Activated T-cell treated with anti-CD3 and anti-CD28 coated beads, Interleukin-2, amount 50 U/mL, for 72 hours (primary cell): ENCODE measurements around the gene AP1G2. TPM values are rescaled to one million over a fixed set of nuclear protein-coding genes. Genes with fewer than 3 reads are reported as not detected.
"Not testable (repeated sequence)": the region's sequence is repeated elsewhere in the genome, so short reads cannot be mapped to it uniquely, and the experiment has no call there.

Source experiments
- ATAC-seq, 2 donors: fragments of 150-1000 bp; cut with Tn5 transposase; replicated peaks in 1 of 2; 2 replicates each; pipeline ENCODE4 v1.10.0; 2021; ENCODE audit warnings: moderate library complexity in 2 of 2, mild to moderate bottlenecking in 1 of 2
- DNase-seq, 2 donors: peaks; one replicate each; pipeline ENCODE4 v3.0.0; 2021 to 2022; ENCODE audit warnings: mixed read lengths in 1 of 2
- H3K27ac Mint-ChIP-seq: one replicate; pipeline ENCODE4 v1.8.0; 2022; ENCODE audit warnings: mild to moderate bottlenecking, moderate library complexity, mixed read lengths
- H3K27me3 Mint-ChIP-seq: one replicate; pipeline ENCODE4 v1.8.0; 2022; ENCODE audit warnings: low read depth, mixed read lengths
- H3K36me3 Mint-ChIP-seq, 2 donors: one replicate each; pipeline ENCODE4 v1.8.0; 2022; ENCODE audit warnings: mixed read lengths in 2 of 2, mild to moderate bottlenecking in 1 of 2; ENCODE audit not compliant: insufficient read depth in 2 of 2
- H3K4me1 Mint-ChIP-seq: one replicate; pipeline ENCODE4 v1.8.0; 2022; ENCODE audit warnings: low read depth, mixed read lengths
- H3K4me3 Mint-ChIP-seq, 2 donors: one replicate each; pipeline ENCODE4 v1.8.0; 2022; ENCODE audit warnings: mild to moderate bottlenecking in 2 of 2, mixed read lengths in 2 of 2, moderate library complexity in 2 of 2
- H3K9me3 Mint-ChIP-seq, 2 donors: one replicate each; pipeline ENCODE4 v1.8.0; 2022; ENCODE audit warnings: mixed read lengths in 2 of 2
- total RNA-seq, 2 donors: library from RNA; stranded (reverse); gene quantifications; one replicate each; pipeline ENCODE4 v1.2.3, GENCODE V29; 2022

AP1G2 gene
- total RNA-seq, 2 donors from 2014 or later = 211 to 233 TPM

DNA sequence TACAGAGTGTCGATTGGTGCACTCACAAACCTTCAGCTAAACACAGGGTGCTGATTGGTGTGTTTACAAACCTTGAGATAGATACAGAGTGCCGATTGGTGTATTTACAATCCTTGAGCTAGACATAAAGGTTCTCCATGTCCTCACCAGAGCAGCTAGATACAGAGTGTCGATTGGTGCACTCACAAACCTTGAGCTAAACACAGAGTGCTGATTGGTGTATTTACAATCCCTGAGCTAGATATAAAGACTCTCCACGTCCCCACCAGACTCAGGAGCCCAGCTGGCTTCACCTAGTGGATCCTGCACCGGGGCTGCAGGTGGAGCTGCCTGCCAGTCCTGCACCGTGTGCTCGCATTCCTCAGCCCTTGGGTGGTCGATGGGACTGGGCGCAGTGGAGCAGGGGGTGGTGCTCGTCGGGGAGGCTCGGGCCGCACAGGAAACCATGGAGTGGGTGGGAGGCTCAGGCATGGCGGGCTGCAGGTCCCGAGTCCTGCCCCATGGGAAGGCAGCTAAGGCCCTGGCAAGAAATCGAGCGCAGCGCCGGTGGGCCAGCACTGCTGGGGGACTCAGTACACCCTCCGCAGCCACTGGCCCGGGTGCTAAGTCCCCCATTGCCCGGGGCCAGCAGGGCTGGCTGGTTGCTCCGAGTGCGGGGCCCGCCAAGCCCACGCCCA is 17.1 kb upstream of the AP1G2 start:
- not testable (repeated sequence) for H3K4me1 Mint-ChIP-seq, H3K4me3 Mint-ChIP-seq, ATAC-seq, H3K9me3 Mint-ChIP-seq, H3K27ac Mint-ChIP-seq, DNase-seq, H3K36me3 Mint-ChIP-seq
- peaks cover 33% of the 10 kb centered on the region for H3K27me3 Mint-ChIP-seq

DNA sequence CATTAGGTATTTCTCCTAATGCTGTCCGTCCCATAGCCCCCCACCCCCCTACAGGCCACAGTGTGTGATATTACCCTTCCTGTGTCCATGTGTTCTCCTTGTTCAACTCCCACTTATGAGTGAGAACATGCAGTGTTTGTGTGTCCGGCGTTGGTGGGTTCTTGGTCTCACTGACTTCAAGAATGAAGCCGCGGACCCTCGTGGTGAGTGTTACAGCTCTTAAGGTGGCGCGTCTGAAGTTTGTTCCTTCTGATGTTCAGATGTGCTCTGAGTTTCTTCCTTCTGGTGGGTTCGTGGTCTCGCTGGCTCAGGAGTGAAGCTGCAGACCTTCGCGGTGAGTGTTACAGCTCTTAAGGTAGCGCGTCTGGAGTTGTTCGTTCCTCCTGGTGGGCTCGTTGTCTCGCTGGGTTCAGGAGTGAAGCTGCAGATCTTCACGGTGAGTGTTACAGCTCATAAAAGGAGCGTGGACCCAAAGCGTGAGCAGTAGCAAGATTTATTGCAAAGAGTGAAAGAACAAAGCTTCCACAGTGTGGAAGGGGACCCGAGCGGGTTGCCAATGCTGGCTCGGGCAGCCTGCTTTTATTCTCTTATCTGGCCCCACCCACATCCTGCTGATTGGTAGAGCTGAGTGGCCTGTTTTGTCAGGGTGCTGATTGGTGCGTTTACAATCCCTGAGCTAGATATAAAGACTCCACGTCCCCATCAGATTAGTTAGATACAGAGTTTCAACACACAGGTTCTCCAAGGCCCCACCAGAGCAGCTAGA is 16.4 kb upstream of the AP1G2 start:
- H3K36me3 Mint-ChIP-seq, ATAC-seq, H3K4me1 Mint-ChIP-seq, H3K9me3 Mint-ChIP-seq, H3K4me3 Mint-ChIP-seq, H3K27ac Mint-ChIP-seq, DNase-seq: not testable (repeated sequence)
- peaks cover 40% of the 10 kb centered on the region for H3K27me3 Mint-ChIP-seq

DNA sequence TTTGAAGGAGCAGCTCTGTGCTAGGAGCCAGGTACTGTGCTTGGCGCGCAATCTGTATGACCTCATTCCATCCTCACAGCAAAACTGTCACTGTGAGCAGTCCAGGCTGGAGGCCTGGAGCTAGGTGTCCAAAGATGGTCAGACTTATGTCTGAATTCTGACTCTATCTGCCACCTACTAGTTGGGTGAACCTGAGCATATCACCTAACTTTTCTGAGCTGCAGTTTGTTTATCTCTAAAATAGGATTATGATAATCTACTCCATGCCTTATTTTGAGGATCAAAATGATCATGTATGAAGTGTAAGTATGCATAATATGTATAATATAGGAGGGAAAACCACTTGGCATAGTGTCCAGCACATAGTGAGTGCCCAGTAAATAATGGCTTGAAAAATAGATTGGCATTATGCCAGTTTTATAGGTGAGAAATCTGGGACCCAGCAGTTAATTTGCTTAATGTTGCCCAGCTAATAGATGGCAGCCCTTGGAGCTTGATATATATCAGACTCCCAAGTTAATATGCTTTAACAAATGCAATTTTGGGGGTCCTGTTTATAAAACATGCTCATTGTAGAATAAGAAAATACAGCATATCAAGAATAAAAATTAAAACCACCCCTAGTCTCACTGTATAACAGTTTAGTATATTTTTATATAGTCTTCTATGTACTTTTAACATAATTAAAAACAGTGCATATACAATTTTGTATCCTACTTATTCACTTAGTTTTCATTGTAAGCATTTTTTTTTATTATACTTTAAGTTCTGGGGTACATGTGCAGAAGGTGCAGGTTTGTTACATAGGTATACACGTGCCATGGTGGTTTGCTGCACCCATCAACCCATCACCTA is 15.5 kb upstream of the AP1G2 start:
- Mint-ChIP-seq H3K4me1 (peaks cover 10% of the 10 kb centered on the region), H3K27ac (no peak overlapping the region), H3K9me3 (no peaks in the 10 kb centered on the region), H3K27me3 (peaks cover 48% of the 10 kb centered on the region), H3K36me3 (no peaks in the 10 kb centered on the region), H3K4me3 (no peak overlapping the region)
- ATAC-seq (no peak), DNase-seq (no peak)

DNA sequence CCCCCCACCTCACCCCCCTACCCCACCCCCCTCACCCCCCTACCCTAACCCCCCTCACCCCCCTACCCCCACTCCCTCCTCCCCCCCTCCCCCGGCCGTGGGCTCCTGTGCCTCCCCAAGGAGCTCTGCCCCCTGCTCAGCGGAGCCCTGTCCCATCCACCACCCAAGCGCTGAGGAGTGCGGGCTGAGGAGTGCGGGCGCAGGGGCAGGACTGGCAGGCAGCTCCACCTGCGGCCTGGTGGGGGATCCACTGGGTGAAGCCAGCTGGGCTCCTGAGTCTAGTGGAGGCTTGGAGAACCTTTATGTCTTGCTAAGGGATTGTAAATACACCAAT is 13.3 kb upstream of the AP1G2 start:
- no peak for DNase-seq
- no peak for ATAC-seq
- Mint-ChIP-seq H3K4me3 (no peak overlapping the region), H3K27ac (no peak overlapping the region), H3K9me3 (no peaks in the 10 kb centered on the region), H3K4me1 (peaks cover 22% of the 10 kb centered on the region), H3K36me3 (peaks cover 0 to 3% of the 10 kb centered on the region in 2 donors), H3K27me3 (peaks cover 53% of the 10 kb centered on the region)

DNA sequence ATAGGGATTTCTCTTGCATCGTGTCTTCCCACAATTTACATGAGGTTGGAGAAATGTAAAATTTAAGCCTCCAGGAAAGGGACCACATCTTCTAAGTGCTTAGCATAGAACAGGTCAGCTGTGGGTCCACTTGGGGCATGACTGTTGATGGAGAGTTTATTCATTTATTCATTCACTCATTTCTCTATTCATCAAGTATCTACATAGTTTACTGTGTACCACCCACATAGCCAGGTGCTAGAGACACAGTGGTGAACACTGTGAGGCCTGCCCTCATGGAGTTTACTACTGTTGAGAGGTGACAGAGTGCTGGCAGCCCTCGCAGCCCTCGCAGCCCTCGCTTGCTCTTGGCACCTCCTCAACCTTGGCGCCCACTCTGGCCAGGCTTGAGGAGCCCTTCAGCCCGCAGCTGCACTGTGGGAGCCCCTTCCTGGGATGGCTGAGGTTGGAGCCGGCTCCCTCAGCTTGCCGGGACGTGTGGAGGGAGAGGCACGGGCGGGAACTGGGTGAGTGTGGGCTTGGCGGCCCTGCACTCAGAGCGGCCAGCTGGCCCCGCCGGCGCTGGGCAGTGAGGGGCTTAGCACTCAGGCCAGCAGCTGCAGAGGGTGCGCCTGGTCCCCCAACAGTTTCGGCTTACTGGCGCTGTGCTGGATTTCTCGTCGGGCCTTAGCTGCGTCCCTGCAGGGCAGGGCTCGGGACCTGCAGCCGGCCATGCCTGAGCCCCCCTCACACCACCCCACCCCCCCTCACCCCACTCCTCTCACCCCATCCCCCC is 12.7 kb upstream of the AP1G2 start:
- no peak overlapping the region for H3K27ac Mint-ChIP-seq
- ATAC-seq (no peak), DNase-seq (no peak)
- H3K36me3 Mint-ChIP-seq = peaks cover 0 to 3% of the 10 kb centered on the region in 2 donors
- H3K4me3 Mint-ChIP-seq = no peak overlapping the region
- peaks cover 51% of the 10 kb centered on the region for H3K27me3 Mint-ChIP-seq
- H3K4me1 Mint-ChIP-seq = peaks cover 22% of the 10 kb centered on the region
- H3K9me3 Mint-ChIP-seq = no peaks in the 10 kb centered on the region

DNA sequence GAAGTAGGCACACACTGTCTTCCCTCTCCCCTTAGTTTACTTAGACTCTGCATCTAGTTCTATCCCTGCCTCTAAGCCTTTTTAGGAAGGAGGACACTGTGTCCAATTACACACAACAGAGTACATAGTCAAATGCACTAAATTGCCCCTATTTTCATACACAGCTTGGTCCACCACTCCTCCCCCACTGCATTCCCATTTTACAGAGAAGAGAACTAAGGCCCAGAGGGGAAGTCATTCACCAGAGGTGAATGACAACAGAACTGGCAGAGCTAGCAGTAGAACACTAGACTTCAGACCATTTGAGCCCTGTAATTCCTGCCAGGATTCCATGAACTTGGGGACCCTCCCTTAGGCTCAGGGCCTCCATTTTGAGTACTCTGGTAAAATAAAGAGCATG is 12.1 kb upstream of the AP1G2 start:
- peaks cover 57% of the 10 kb centered on the region for H3K27me3 Mint-ChIP-seq
- H3K36me3 Mint-ChIP-seq = peaks cover 0 to 3% of the 10 kb centered on the region in 2 donors
- no peaks in the 10 kb centered on the region for H3K9me3 Mint-ChIP-seq
- no peak overlapping the region for H3K27ac Mint-ChIP-seq
- no peak overlapping the region for H3K4me3 Mint-ChIP-seq
- H3K4me1 Mint-ChIP-seq = peaks cover 22% of the 10 kb centered on the region
- no peak for DNase-seq
- no peak for ATAC-seq

DNA sequence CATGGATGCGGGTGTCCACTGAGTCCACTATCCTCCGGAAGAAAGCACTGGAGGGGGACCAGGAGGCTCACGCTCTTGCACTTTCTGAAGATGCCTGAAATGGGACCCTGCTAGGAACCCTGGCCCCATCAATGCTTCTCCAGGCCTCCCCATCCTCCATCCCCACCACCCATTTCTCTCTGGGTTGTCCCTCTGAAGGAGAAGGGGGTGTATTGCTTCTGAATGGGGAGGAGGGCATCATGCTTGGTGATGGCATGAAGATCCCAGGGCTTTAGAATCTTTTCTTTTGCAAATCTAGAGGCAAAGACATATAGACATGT is 11.7 kb upstream of the AP1G2 start:
- ATAC-seq (no peak), DNase-seq (no peak)
- Mint-ChIP-seq H3K4me3 (no peak overlapping the region), H3K36me3 (peaks cover 0 to 3% of the 10 kb centered on the region in 2 donors), H3K27me3 (peaks cover 56% of the 10 kb centered on the region), H3K27ac (no peak overlapping the region), H3K4me1 (peaks cover 22% of the 10 kb centered on the region), H3K9me3 (no peaks in the 10 kb centered on the region)

DNA sequence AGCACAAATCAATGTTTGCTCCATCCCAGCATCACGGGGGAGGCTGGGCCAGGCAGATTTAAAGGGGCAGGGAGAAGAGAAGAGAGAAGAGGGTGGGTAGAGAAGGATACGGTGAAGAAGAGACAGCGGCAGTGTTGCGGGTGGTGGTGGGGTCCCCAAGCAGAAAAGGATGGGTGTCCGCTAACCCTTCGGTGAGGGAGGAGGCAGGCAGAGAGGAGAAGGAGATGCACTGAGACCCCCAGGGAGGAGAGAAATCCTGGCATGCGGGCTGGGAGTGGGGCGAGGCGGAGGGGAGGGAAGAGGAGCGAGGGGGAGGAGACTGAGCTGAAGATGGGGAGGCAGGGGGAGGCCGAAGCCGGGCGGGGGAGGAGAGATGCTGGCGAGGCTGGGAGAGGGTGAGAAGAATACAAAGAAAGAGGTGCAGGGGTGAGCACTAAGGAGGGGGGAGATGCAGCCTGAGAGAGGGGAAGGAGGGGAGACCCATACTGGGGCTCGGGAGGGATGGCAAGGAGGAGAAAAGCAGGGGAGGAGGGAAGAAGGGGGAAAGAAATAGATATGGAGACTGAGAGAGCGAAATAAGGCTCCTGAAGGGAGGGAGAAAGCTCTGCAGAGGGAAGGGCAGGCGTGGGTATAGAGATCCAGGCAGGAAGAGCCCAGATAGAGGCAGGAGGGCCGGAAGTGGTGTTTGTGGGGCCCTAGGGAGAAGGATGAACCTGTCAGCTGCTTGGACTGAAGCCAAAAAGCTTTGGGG is 11.1 kb upstream of the AP1G2 start, which contains the start of gene JPH4:
Gene JPH4 (minus strand): TSS at position 231 of the 751 bp plus-strand sequence. CDS start 1,337 bp downstream, outside the sequence.
- no peak within 1 kb of the TSS for H3K27ac Mint-ChIP-seq
- peaks cover 22% of the 10 kb centered on the region for H3K4me1 Mint-ChIP-seq
- peaks cover 51% of the 10 kb centered on the region for H3K27me3 Mint-ChIP-seq
- H3K4me3 Mint-ChIP-seq = peak within 1 kb of the TSS; percentile 38 to 61
- H3K9me3 Mint-ChIP-seq = no peaks in the 10 kb centered on the region
- ATAC-seq (no peak), DNase-seq (no peak)
- H3K36me3 Mint-ChIP-seq = peaks cover 0 to 3% of the 10 kb centered on the region in 2 donors

DNA sequence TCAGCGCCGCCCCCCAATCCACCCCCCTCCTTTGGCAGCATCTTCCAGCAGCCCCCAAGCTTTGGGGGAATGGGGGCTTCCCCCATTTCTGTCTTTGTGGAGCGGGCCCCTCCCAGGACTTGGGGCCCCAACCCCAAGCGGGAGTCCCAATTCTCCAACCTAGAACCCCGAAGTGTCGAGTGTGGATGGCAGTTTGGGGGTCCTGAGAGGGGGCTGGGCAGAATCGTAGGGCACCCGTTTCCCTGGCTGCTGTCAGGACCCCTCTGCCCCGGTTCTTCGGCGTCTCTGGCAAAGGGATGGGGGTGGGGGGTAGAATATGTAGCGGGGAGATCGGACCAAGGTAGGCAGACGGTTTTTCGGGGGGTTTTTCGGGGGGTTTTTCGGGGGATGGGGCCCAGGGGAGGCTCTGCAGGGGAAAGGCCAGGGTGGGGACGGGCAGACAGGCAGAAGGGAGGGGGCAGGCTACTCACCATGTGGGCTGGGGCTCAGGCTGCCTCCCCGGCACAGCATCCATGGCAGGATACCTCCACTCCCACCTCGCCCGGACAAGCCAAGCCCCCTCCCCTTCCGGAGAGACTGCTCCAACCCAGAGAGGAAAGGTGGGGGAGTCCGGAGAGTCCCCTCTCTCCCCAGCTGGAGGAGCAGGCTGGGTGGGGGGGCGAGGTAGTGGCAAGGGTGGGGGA is 10.3 kb upstream of the AP1G2 start:
- Mint-ChIP-seq H3K4me3 (peak overlapping the region in 1 of 2 donors; percentile 61), H3K36me3 (peaks cover 0 to 3% of the 10 kb centered on the region in 2 donors), H3K9me3 (no peaks in the 10 kb centered on the region), H3K27ac (no peak overlapping the region), H3K27me3 (peaks cover 50% of the 10 kb centered on the region), H3K4me1 (peaks cover 22% of the 10 kb centered on the region)
- no peak for DNase-seq
- no peak for ATAC-seq

DNA sequence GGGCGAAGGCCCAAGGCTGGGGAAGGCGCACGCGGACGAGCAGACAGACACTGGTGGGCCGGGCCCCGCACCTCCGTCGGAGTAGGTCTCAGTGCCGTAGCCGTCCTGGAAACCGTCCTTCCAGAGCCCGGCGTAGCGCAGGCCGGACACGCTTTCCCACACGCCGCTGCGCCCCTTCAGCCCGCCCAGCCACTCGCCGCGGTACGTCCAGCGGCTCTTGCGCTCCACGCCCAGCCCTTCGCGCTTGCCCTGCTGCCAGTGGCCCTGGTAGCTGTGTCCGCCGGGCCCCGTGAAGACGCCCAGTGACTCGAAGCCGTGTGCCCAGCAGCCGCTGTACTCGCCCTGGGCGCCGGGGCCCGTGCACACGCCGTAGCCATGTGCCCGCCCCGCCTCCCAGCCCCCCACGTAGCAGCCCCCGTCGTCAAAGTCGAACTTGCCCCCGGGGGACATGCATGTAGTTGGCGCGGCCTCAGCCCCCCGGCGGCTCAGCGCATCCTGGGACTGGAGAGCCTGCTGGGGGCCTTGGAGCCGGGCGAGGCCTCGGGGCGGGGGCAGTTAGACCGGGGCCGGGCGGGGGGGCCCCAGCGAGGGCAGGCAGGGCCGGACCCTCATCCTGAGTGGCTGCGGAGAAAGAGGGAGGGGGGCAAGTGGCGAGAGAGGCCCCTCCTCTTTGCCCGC is 9.6 kb upstream of the AP1G2 start:
- peak overlapping the region; percentile 69 to 86 for H3K4me3 Mint-ChIP-seq
- peaks cover 22% of the 10 kb centered on the region for H3K4me1 Mint-ChIP-seq
- H3K27me3 Mint-ChIP-seq = peaks cover 56% of the 10 kb centered on the region
- ATAC-seq (peak; percentile 35 to 41), DNase-seq (no peak)
- H3K9me3 Mint-ChIP-seq = no peaks in the 10 kb centered on the region
- no peak overlapping the region for H3K27ac Mint-ChIP-seq
- peaks cover 0 to 3% of the 10 kb centered on the region in 2 donors for H3K36me3 Mint-ChIP-seq

DNA sequence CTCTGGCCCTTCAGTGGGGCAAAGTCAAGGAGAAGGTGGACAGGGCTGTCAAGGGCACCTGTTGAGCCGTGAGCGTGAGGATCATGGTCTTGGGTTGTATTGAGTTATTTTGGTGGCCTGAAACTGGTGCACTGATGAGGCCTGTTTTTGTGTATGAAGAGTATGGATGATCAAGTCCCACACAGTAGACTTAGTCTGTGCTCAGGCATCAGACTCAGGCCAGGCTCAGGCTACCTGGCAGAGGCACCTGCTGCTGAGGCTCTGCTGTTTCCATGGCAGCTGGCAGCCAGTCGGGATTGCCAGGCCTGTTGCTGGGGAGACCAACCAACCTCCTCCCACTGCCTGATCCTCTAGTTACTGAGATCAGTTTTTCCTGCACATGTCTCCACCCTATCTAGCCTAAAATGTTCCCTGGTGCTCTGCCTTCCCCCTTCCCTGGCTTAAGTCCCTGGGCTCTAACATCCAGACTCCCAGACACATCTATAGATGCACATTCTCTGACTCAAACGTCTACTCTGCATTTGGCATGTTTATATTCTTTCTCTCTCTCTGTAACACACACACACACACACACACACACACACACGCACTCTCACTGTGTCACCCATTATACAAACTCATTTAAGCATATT is 5.9 kb upstream of the AP1G2 start:
- no peak overlapping the region for H3K27ac Mint-ChIP-seq

More for the DNA sequence above, 5.9 kb upstream of the AP1G2 start:
- Mint-ChIP-seq H3K9me3 (no peaks in the 10 kb centered on the region), H3K27me3 (peaks cover 40% of the 10 kb centered on the region), H3K36me3 (peaks cover 0 to 3% of the 10 kb centered on the region in 2 donors), H3K4me1 (peaks cover 27% of the 10 kb centered on the region), H3K4me3 (no peak overlapping the region)
- DNase-seq = no peak
- ATAC-seq = no peak
